NCI-H446 treated with DMSO at 0.1 percent for 48 hours (cell line): ENCODE measurements around the gene NPC2.
"Not testable (repeated sequence)": the region's sequence is repeated elsewhere in the genome, so short reads cannot be mapped to it uniquely, and the experiment has no call there.

Experiments used
- DNase-seq: peaks from one replicate; lab custom pipeline; 2025; lab: John Stamatoyannopoulos, UW

NPC2 gene

GRCh38 chr14:74492776-74493342 lies at the start of gene NPC2:
NPC2 (minus strand) TSS chr14:74493305; CDS start chr14:74493274, 31 bp downstream.
- DNase-seq = no peak

- no peak for DNase-seq
Measured at GRCh38 chr14:74542056-74542685, 49.1 kb upstream of the NPC2 start.

GRCh38 chr14:74541225-74541624 lies 48.1 kb upstream of the NPC2 start:
- DNase-seq = no peak

- no peak for DNase-seq
Measured at GRCh38 chr14:74539503-74539902, 46.4 kb upstream of the NPC2 start.

GRCh38 chr14:74538411-74539391 lies 45.6 kb upstream of the NPC2 start:
- no peak for DNase-seq

GRCh38 chr14:74536336-74536735 lies 43.2 kb upstream of the NPC2 start:
- DNase-seq = not testable (repeated sequence)

- DNase-seq = no peak
Measured at GRCh38 chr14:74535756-74536325, 42.7 kb upstream of the NPC2 start.

GRCh38 chr14:74533576-74533975 lies 40.5 kb upstream of the NPC2 start:
- no peak for DNase-seq

GRCh38 chr14:74532246-74532645 lies 39.1 kb upstream of the NPC2 start:
- no peak for DNase-seq

GRCh38 chr14:74531467-74531866 lies 38.4 kb upstream of the NPC2 start:
- no peak for DNase-seq

GRCh38 chr14:74531006-74531405 lies 37.9 kb upstream of the NPC2 start:
- no peak for DNase-seq

GRCh38 chr14:74528886-74529285 lies 35.8 kb upstream of the NPC2 start:
- no peak for DNase-seq

GRCh38 chr14:74528406-74528805 lies 35.3 kb upstream of the NPC2 start:
- DNase-seq = no peak

- DNase-seq = no peak
Measured at GRCh38 chr14:74527736-74528280, 34.7 kb upstream of the NPC2 start.

GRCh38 chr14:74526854-74527585 lies 33.9 kb upstream of the NPC2 start:
- no peak for DNase-seq

GRCh38 chr14:74525361-74525851 lies 32.3 kb upstream of the NPC2 start:
- no peak for DNase-seq

GRCh38 chr14:74524812-74525135 lies 31.7 kb upstream of the NPC2 start:
- no peak for DNase-seq

- DNase-seq = no peak
Measured at GRCh38 chr14:74524076-74524811, 31.1 kb upstream of the NPC2 start.

- no peak for DNase-seq
Measured at GRCh38 chr14:74522740-74523139, 29.6 kb upstream of the NPC2 start.

GRCh38 chr14:74521756-74522155 lies 28.7 kb upstream of the NPC2 start:
- DNase-seq = no peak
